GM12878 (cell line): ENCODE measurements around the gene RPS19BP1. TPM values are rescaled to one million over a fixed set of nuclear protein-coding genes. Genes with fewer than 3 reads are reported as not detected.

Experiments
- ATF7 ChIP-seq: fragments of 450-650 bp; IDR thresholded peaks from 2 replicates; pipeline ENCODE4 v1.6.1; 2016; ENCODE audit warnings: low read depth, mild to moderate bottlenecking
- BCL3 ChIP-seq: IDR thresholded peaks from 2 replicates; pipeline ENCODE4 v1.6.1; 2011; ENCODE audit warnings: borderline replicate concordance, low read depth, mild to moderate bottlenecking, moderate library complexity, low read length; ENCODE audit not compliant: insufficient read depth, poor library complexity, severe bottlenecking
- IKZF1 ChIP-seq: fragments of 450-650 bp; conservative IDR thresholded peaks from 2 replicates; pipeline ENCODE4 v1.6.1; 2017; ENCODE audit warnings: antibody characterized with exemption, mild to moderate bottlenecking
- MAX ChIP-seq: IDR thresholded peaks from 2 replicates; pipeline ENCODE4 v1.6.1; 2012; ENCODE audit warnings: low read depth, low read length, improper control_type of control experiment
- NFIC ChIP-seq: IDR thresholded peaks from 2 replicates; pipeline ENCODE4 v1.6.1; 2012; ENCODE audit warnings: low read depth, mild to moderate bottlenecking, inconsistent platforms, low read length, moderate library complexity
- NKRF ChIP-seq: fragments of 450-650 bp; conservative IDR thresholded peaks from 2 replicates; pipeline ENCODE4 v1.6.1; 2017; ENCODE audit warnings: mild to moderate bottlenecking, moderate library complexity
- RELA ChIP-seq: fragments of 450-650 bp; IDR thresholded peaks from 2 replicates; pipeline ENCODE4 v1.8.0; 2014; ENCODE audit warnings: borderline replicate concordance; ENCODE audit not compliant: partially characterized antibody
- STAT3 ChIP-seq: IDR thresholded peaks from 2 replicates; pipeline ENCODE4 v1.6.1; 2011; ENCODE audit warnings: low read depth, low read length, improper control_type of control experiment
- SUZ12 ChIP-seq: fragments of 200-600 bp; sonication (generic); IDR thresholded peaks from one replicate; pipeline ENCODE4 v1.6.1; 2018; ENCODE audit warnings: antibody characterized with exemption, mild to moderate bottlenecking; ENCODE audit not compliant: unreplicated experiment
- polyA plus RNA-seq, 11 experiments: library from polyadenylated mRNA; depleted of rRNA in 4 of 11; unstranded in 6 of 11; stranded (reverse) in 5 of 11; fragments of >200 nt; fragmentation: Nextera tagmentation in 4 of 11; fragmentation: Illumina TruSeq in 1 of 11; extraction: Ambion mirVana in 4 of 11; extraction: Trizol in 1 of 11; gene quantifications; 1 replicate in 1 of 11; 2 replicates in 10 of 11; pipeline versions ENCODE4 v1.2.1 to v1.2.3, GENCODE V29; 2011 to 2016; ENCODE audit warnings: inconsistent platforms in 2 of 11, missing spikeins in 2 of 11, low read depth in 1 of 11
- total RNA-seq, 4 experiments: library from RNA; depleted of rRNA in 3 of 4; stranded (reverse); fragments of >200 nt in 3 of 4; fragmentation: Illumina TruSeq in 1 of 4; extraction: Trizol in 1 of 4; gene quantifications; 2 replicates each; pipeline versions ENCODE4 v1.2.1 to v1.2.3, GENCODE V29; 2013 to 2021

RPS19BP1 gene
- total and polyA plus RNA-seq, 10 of the 15 experiments (the other 5 are each of a cell fraction or from before 2014, with no cell fraction given), result 2.7 to 206 (median 78.6) TPM

GRCh38 chr22:39504071-39504470 is 28.5 kb downstream of the RPS19BP1 start (continued):
- TF ChIP-seq NKRF (no peak), SUZ12 (no peak), RELA (no peak), STAT3 (no peak), BCL3 (no peak), NFIC (no peak), ATF7 (no peak), MAX (no peak), IKZF1 (no peak)
